ENCODE data around the gene TMC1. TPM values are rescaled to one million over a fixed set of nuclear protein-coding genes. Genes with fewer than 3 reads are reported as not detected.
"Not testable (repeated sequence)": the region's sequence is repeated elsewhere in the genome, so short reads cannot be mapped to it uniquely, and the experiment has no call there.

The TMC1 gene
- total and polyA plus RNA-seq, 7 donors: 0.05 to 2.6 (median 0.21) TPM; not detected in 3

DNA sequence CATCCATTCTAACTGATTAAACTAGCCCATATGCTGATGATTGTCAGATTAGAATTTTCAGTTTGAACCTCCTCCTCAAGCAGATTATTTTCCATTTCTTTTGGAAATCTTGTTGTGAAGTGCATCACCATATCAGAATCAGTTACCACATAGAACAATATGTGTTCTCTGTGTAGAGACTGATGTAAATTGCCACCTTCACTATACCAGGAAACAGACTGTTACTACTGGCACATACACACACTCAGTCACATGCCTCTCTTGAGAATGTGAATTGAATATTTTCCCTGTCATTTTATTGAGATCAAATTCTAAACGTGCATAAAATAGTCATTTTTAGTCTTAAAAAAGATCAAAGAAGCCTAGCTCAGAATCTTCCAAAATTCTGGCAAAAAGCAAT, 270.0 kb downstream of the TMC1 start:
- WGBS, 3 donors: 46 to 63% (median 47%) methylated on average over 1 of the region's 1 CpG
- no peak overlapping the region for H3K27ac ChIP-seq
- H3K27me3 ChIP-seq (ENCODE audit: insufficient read depth in 3 of 3, low read length in 2 of 3): peaks cover 0 to 3% (median 0%) of the 10 kb centered on the region in 3 donors
- TF ChIP-seq, protein P1, sequence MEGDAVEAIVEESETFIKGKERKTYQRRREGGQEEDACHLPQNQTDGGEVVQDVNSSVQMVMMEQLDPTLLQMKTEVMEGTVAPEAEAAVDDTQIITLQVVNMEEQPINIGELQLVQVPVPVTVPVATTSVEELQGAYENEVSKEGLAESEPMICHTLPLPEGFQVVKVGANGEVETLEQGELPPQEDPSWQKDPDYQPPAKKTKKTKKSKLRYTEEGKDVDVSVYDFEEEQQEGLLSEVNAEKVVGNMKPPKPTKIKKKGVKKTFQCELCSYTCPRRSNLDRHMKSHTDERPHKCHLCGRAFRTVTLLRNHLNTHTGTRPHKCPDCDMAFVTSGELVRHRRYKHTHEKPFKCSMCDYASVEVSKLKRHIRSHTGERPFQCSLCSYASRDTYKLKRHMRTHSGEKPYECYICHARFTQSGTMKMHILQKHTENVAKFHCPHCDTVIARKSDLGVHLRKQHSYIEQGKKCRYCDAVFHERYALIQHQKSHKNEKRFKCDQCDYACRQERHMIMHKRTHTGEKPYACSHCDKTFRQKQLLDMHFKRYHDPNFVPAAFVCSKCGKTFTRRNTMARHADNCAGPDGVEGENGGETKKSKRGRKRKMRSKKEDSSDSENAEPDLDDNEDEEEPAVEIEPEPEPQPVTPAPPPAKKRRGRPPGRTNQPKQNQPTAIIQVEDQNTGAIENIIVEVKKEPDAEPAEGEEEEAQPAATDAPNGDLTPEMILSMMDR (IDR thresholded peaks at IDR 0.05): no peak
- no peaks in the 10 kb centered on the region for H3K9me3 ChIP-seq
- intact Hi-C loops (cut with DNase I): no loop called here
- no peaks in the 10 kb centered on the region for H3K4me1 ChIP-seq
- no peak for ATAC-seq
- no peaks in the 10 kb centered on the region for H3K36me3 ChIP-seq (ENCODE audit: insufficient read depth in 1 of 2, low read depth in 1 of 2)
- DNase-seq: no peak
- H3K4me3 ChIP-seq: no peak overlapping the region

DNA sequence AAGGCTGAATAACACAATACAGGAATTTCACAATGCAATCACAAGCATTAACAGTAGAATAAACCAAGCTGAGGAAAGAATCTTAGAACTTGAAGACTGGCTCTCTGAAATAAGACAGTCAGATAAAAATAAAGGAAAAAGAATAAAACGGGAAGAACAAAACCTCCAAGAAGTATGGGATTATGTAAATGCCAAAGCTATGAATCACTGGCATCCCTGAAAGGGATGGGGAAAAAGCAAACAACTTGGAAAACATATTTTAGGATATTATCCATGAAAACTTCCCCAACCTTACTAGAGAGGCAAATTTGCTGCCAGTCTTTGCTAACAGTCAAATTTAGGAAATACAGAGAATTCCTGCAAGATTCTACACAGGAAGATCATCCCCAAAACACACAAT, 273.5 kb downstream of the TMC1 start:
- intact Hi-C loops (cut with DNase I): no loop called here
- 50 to 69% (median 66%) methylated on average over 1 of the region's 1 CpG for WGBS, 3 donors
- no peak overlapping the region for H3K4me3 ChIP-seq
- no peaks in the 10 kb centered on the region for H3K36me3 ChIP-seq (ENCODE audit: insufficient read depth in 1 of 2, low read depth in 1 of 2)
- TF ChIP-seq, protein P1 (IDR thresholded peaks at IDR 0.05): no peak
- H3K27ac ChIP-seq: no peak overlapping the region
- DNase-seq: no peak
- no peak for ATAC-seq
- H3K9me3 ChIP-seq: no peaks in the 10 kb centered on the region
- H3K4me1 ChIP-seq: no peaks in the 10 kb centered on the region
- H3K27me3 ChIP-seq (ENCODE audit: insufficient read depth in 3 of 3, low read length in 2 of 3): peaks cover 0 to 3% (median 0%) of the 10 kb centered on the region in 3 donors

DNA sequence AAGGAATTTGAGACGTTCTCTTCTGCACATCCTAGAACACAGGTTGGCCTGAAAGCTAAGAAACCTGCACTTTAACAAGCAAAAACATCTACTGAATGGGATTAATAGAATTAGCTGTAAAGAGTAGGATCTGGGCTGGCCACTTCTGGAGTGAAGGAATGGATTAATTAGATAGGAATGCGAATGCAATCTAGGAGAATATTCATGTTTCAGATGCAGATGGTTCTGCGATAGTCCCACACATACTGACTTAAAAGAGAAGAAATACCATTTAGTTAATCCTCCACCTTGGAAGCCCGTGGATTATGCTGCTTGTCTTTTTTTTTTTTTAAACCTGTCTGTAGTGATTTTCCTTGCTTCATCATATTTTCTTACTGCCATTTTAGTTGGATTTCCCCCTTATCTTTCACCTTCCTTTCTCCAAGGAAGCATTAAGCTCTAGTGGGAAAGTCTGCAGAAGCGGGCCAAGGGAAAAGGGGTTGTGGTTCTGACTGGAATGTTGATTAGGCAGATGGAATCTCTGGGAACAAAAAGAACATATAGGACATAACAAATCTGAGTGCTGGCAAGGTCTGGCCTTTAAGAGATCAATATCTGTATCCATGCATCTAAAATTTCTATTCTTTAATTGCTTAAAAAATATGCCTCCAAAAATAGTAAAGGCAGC, 279.1 kb downstream of the TMC1 start:
- no peaks in the 10 kb centered on the region for H3K4me1 ChIP-seq
- no peaks in the 10 kb centered on the region for H3K9me3 ChIP-seq
- H3K27ac ChIP-seq: no peak overlapping the region
- no peaks in the 10 kb centered on the region for H3K36me3 ChIP-seq (ENCODE audit: insufficient read depth in 1 of 2, low read depth in 1 of 2)
- no peaks in the 10 kb centered on the region for H3K27me3 ChIP-seq (ENCODE audit: insufficient read depth in 3 of 3, low read length in 2 of 3)
- TF ChIP-seq, protein P1 (IDR thresholded peaks at IDR 0.05): no peak
- H3K4me3 ChIP-seq: no peak overlapping the region
- WGBS, 3 donors: 65 to 71% (median 67%) methylated on average over 5 of the region's 5 CpGs
- intact Hi-C loops (cut with DNase I): no loop called here
- ATAC-seq (no peak), DNase-seq (no peak)

DNA sequence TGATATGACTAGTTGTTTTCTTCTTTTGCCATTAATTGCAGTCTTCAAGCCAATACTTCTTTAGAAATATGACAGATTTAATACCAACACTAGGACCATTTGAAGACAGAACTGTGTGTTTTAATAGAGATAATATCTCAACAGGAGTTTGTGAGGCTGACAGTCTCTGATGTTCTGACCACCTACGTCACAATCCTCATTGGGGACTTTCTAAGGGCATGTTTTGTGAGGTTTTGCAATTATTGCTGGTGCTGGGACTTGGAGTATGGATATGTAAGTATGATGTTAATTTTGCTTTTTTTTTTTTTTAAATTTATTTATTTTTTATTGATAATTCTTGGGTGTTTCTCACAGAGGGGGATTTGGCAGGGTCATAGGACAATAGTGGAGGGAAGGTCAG, 283.8 kb downstream of the TMC1 start:
- TF ChIP-seq, protein P1 (IDR thresholded peaks at IDR 0.05): no peak
- Histone ChIP-seq H3K27ac (no peak overlapping the region), H3K9me3 (no peaks in the 10 kb centered on the region), H3K4me1 (no peaks in the 10 kb centered on the region), H3K36me3 (ENCODE audit: insufficient read depth in 1 of 2, low read depth in 1 of 2) (no peaks in the 10 kb centered on the region), H3K27me3 (ENCODE audit: insufficient read depth in 3 of 3, low read length in 2 of 3) (no peaks in the 10 kb centered on the region), H3K4me3 (no peak overlapping the region)
- WGBS, 3 donors: 72 to 84% (median 77%) methylated on average over 1 of the region's 1 CpG
- ATAC-seq (no peak), DNase-seq (no peak)
- intact Hi-C loops (cut with DNase I): no loop called here

DNA sequence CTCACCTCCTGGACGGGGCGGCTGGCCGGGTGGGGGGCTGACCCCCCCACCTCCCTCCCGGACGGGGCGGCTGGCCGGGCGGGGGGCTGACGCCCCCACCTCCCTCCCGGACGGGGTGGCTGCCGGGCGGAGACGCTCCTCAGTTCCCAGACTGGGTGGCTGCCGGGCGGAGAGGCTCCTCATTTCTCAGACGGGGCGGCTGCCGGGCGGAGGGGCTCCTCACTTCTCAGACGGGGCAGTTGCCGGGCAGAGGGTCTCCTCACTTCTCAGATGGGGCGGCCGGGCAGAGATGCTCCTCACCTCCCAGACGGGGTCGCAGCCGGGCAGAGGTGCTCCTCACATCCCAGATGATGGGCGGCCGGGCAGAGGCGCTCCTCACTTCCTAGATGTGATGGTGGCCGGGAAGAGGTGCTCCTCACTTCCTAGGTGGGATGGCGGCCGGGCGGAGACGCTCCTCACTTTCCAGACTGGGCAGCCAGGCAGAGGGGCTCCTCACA, 285.0 kb downstream of the TMC1 start:
- intact Hi-C loops (cut with DNase I); ATAC-seq; H3K27me3 ChIP-seq (ENCODE audit: insufficient read depth in 3 of 3, low read length in 2 of 3); H3K36me3 ChIP-seq (ENCODE audit: insufficient read depth in 1 of 2, low read depth in 1 of 2); H3K4me3 ChIP-seq; H3K27ac ChIP-seq; H3K9me3 ChIP-seq; DNase-seq; H3K4me1 ChIP-seq: not testable (repeated sequence)
- WGBS, 3 donors: 94 to 96% (median 95%) methylated on average over 7 to 31 of the region's 35 CpGs
